ENCODE results near the gene NUDT10. TPM values are rescaled to one million over a fixed set of nuclear protein-coding genes. Genes with fewer than 3 reads are reported as not detected.
"Not testable (repeated sequence)": the region's sequence is repeated elsewhere in the genome, so short reads cannot be mapped to it uniquely, and the experiment has no call there.

The NUDT10 gene
- polyA plus RNA-seq (2012; ENCODE audit: low read depth, missing spikeins) = not detected

DNA sequence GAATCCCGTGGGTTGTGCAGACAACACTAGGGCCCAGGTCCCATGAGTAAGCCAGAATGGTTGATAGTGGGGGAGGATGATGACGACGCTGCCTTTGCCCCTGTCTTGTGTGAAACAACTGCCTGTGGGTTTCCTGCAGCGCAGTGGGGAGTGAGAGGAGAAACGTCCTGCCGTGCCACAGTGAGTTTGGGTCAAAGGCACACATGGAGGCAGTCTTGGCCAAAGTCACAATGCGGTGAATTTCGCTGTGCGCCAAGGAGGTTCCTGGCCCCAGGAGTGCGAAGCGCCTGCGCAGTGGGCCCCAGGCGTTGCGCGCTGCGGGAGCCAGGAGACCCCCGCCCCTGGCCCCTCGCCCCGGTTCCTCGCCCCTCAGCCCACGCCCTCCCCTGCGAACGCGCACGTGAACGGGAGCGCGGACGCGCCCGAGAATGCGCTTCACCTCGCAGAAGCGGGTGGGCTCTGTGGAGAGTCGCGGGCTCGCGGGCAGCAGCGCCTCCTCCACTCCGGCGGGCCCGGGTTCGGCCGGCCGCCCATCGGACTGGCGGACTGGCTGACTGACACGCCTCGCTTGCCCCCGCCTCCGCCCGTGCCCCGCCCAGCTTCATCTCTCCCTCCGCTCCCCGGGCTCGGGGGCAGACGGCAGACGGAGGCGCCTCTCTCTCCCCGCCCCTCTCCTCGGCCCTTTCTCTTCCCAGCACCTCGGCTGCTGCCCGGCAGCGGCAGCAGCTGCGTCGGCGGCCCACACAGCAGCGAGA, at the start of gene NUDT10:
Gene NUDT10 (plus strand): TSS at position 635 of the 755 bp plus-strand sequence. CDS start 144 bp downstream, outside the sequence.
- DNase-seq (ENCODE audit: insufficient read length, low spot score) (no peak), FAIRE-seq (peak; percentile 28)
- TF ChIP-seq POLR2A (IDR thresholded peaks at IDR 0.05; ENCODE audit: low read depth, low read length) = no peak

DNA sequence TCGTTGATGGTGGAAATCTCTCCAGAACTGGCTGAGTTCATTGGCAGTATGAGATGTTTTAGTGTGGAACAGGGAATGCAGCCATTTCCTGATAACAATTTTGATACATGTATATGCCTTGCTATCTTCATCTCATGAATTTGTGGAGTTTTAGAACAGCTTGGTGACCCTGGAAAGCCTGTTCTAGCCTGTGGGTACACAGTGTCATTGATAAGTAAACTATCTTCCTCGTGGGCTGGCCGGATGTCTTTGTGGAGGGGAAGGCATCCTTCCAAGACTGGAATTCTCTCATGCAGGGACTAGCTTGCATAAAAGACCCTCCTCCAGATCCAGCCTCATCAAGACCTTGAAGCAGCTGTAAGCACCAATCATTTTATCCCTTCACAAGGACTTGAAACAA, 40.2 kb upstream of the NUDT10 start:
- FAIRE-seq (no peak), DNase-seq (ENCODE audit: insufficient read length, low spot score) (no peak)

DNA sequence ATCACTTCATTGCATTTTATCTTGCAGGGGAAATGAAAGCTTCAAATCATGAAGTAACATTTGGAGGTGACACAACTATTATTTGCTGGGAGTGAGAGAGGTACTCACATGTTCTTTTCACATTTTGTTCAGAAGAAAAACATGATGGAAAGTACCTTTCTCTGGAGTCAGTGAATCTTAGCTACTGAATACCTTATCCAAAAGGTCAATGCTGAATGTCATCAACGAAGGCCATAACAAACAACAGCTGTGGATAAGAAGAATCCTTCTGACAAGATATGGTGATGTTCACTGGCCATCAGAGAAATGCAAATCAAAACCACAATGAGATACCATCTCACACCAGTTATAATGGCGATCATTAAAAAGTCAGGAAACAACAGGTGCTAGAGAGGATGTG, 36.5 kb upstream of the NUDT10 start:
- TF ChIP-seq SPI1 (IDR thresholded peaks at IDR 0.05; ENCODE audit: low read depth, low read length) = no peak
- no peak for TF ChIP-seq PAX5 (IDR thresholded peaks at IDR 0.05; ENCODE audit: insufficient read depth, low read length, severe bottlenecking)
- TF ChIP-seq POLR2A (IDR thresholded peaks at IDR 0.05; ENCODE audit: low read depth, low read length) = no peak
- TF ChIP-seq POU2F2 (IDR thresholded peaks at IDR 0.05; ENCODE audit: low read depth, low read length) = no peak
- no peak for TF ChIP-seq POLR2AphosphoS5 (IDR thresholded peaks at IDR 0.05; ENCODE audit: low read depth, low read length)
- no peak for TF ChIP-seq TAF1 (IDR thresholded peaks at IDR 0.05; ENCODE audit: low read depth, low read length)
- DNase-seq (ENCODE audit: insufficient read length, low spot score) (no peak), FAIRE-seq (no peak)

More for the DNA sequence above, 40.2 kb upstream of the NUDT10 start:
- TF ChIP-seq POLR2AphosphoS5 (IDR thresholded peaks at IDR 0.05; ENCODE audit: low read depth, low read length) = no peak
- TF ChIP-seq PAX5 (IDR thresholded peaks at IDR 0.05; ENCODE audit: insufficient read depth, low read length, severe bottlenecking) = no peak
- no peak for TF ChIP-seq SPI1 (IDR thresholded peaks at IDR 0.05; ENCODE audit: low read depth, low read length)
- TF ChIP-seq TAF1 (IDR thresholded peaks at IDR 0.05; ENCODE audit: low read depth, low read length) = no peak
- no peak for TF ChIP-seq POU2F2 (IDR thresholded peaks at IDR 0.05; ENCODE audit: low read depth, low read length)
- no peak for TF ChIP-seq POLR2A (IDR thresholded peaks at IDR 0.05; ENCODE audit: low read depth, low read length)

DNA sequence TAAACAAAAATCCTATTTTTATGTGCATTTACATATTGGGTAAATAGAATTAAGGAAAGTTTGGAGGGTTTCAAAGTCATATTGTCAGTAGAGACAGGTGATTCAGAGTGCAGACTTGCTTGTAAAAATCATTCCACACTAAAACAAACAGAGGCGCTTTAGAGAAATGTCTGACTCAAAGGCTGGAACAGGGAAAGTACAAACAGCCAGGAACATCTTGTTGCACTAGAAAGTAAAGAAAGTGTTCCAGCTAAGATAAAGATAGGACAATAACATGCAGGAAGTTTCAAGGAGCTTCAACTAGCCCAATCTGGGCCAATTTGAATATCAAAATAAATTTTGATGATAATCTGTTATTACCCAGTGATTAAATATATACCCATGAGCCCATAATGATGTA, 16.4 kb upstream of the NUDT10 start:
- no peak for TF ChIP-seq POU2F2 (IDR thresholded peaks at IDR 0.05; ENCODE audit: low read depth, low read length)
- TF ChIP-seq TAF1 (IDR thresholded peaks at IDR 0.05; ENCODE audit: low read depth, low read length) = no peak
- TF ChIP-seq POLR2AphosphoS5 (IDR thresholded peaks at IDR 0.05; ENCODE audit: low read depth, low read length) = no peak
- TF ChIP-seq PAX5 (IDR thresholded peaks at IDR 0.05; ENCODE audit: insufficient read depth, low read length, severe bottlenecking) = no peak
- no peak for TF ChIP-seq SPI1 (IDR thresholded peaks at IDR 0.05; ENCODE audit: low read depth, low read length)
- no peak for TF ChIP-seq POLR2A (IDR thresholded peaks at IDR 0.05; ENCODE audit: low read depth, low read length)
- no peak for FAIRE-seq

DNA sequence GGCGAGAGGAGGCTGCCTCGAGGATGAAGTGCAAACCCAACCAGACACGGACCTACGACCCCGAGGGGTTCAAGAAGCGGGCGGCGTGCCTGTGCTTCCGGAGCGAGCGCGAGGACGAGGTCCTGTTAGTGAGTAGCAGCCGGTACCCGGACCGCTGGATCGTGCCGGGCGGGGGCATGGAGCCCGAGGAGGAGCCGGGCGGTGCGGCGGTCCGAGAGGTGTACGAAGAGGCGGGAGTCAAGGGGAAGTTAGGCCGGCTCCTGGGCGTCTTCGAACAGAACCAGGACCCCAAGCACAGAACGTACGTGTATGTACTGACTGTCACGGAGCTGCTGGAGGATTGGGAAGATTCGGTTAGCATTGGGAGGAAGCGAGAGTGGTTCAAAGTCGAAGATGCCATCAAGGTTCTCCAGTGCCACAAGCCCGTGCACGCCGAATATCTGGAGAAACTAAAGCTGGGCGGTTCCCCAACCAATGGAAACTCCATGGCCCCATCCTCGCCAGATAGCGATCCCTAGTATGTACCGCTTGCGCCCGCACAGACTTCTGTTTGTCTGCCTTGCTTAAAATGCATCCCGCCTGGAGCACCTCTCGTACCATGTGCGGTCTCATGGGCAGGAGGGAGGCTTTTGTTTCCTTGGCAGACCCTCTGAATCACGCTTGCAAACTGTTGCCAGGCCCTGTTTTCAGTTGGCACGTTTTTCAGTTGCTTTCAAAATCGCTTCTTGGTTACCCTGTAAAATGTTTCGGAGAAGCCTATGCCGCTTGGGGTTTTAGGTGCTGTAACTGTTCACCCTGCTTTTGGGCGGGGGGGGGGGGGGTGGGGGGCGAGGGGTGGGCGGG, 542 bp downstream of the NUDT10 start:
- FAIRE-seq = peak; percentile 93
- DNase-seq (ENCODE audit: insufficient read length, low spot score) = not testable (repeated sequence)

More for the DNA sequence above, 16.4 kb upstream of the NUDT10 start:
- no peak for DNase-seq (ENCODE audit: insufficient read length, low spot score)

DNA sequence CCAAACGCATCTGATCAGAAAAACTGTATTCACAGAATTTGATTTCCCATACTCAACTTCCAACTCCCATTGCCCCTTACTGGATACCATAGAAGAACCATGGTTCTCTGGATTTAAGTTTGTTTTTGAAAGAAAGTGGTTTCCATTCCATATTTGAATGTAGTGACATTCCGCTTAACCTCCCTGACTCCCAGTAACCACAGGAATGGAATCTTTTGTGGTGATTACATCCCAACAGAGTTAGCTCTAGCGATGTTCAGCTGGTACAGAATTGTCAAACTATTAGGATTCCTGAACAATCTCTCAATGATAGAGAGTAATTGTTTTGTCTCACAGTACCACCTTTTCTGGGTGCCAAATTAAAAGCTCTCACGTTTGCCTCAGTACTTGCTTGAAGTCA, 1.7 kb downstream of the NUDT10 start:
- TF ChIP-seq PAX5 (IDR thresholded peaks at IDR 0.05; ENCODE audit: insufficient read depth, low read length, severe bottlenecking) (no peak), POLR2A (IDR thresholded peaks at IDR 0.05; ENCODE audit: low read depth, low read length) (no peak)
- no peak for DNase-seq (ENCODE audit: insufficient read length, low spot score)

DNA sequence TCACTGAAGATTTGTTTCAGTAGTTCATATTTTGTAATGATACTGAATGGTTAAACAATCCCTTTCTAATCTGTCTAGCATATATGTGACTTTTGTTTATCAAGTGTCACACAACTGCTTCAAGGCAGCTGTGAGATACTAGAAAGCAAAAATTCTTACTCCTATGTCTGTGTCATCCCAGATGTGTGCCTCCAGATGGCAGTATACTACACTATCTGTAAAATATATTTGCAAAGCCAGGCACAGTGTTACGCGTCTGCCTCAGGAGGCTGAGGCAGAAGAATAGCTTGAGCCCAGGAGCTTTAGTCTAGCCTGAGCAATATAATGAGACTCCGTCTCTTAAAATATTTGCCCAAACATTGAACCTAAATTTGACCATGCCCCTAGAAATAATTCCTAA, 4.0 kb downstream of the NUDT10 start:
- TF ChIP-seq POU2F2 (IDR thresholded peaks at IDR 0.05; ENCODE audit: low read depth, low read length) (no peak), SPI1 (IDR thresholded peaks at IDR 0.05; ENCODE audit: low read depth, low read length) (no peak), POLR2A (IDR thresholded peaks at IDR 0.05; ENCODE audit: low read depth, low read length) (no peak), TAF1 (IDR thresholded peaks at IDR 0.05; ENCODE audit: low read depth, low read length) (no peak), POLR2AphosphoS5 (IDR thresholded peaks at IDR 0.05; ENCODE audit: low read depth, low read length) (no peak)
- FAIRE-seq (no peak), DNase-seq (ENCODE audit: insufficient read length, low spot score) (no peak)

More for the DNA sequence above, 1.7 kb downstream of the NUDT10 start:
- no peak for FAIRE-seq

DNA sequence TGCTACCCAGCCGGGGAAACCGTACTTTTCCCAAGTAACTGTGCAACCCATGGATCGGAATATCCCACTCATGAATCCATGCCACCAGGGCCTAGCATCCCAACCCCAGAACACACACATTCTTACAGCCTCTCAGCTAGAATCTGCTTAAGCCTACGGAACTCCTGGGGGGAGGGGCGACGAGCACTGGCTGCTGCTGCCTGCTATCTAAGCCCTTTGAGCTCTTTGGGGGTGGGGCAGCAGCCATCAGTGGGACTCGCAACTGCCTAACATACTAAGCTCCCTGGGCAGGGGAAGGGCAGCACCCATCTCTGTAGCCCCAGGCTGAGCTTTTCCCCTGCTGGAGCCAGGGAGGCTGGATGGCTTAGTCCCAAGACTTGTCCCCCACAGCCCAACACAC, 28.6 kb downstream of the NUDT10 start:
- DNase-seq (ENCODE audit: insufficient read length, low spot score) (no peak), FAIRE-seq (no peak)
- no peak for TF ChIP-seq SPI1 (IDR thresholded peaks at IDR 0.05; ENCODE audit: low read depth, low read length)
- no peak for TF ChIP-seq PAX5 (IDR thresholded peaks at IDR 0.05; ENCODE audit: insufficient read depth, low read length, severe bottlenecking)
- TF ChIP-seq POLR2AphosphoS5 (IDR thresholded peaks at IDR 0.05; ENCODE audit: low read depth, low read length) = no peak
- no peak for TF ChIP-seq POU2F2 (IDR thresholded peaks at IDR 0.05; ENCODE audit: low read depth, low read length)
- TF ChIP-seq TAF1 (IDR thresholded peaks at IDR 0.05; ENCODE audit: low read depth, low read length) = no peak

DNA sequence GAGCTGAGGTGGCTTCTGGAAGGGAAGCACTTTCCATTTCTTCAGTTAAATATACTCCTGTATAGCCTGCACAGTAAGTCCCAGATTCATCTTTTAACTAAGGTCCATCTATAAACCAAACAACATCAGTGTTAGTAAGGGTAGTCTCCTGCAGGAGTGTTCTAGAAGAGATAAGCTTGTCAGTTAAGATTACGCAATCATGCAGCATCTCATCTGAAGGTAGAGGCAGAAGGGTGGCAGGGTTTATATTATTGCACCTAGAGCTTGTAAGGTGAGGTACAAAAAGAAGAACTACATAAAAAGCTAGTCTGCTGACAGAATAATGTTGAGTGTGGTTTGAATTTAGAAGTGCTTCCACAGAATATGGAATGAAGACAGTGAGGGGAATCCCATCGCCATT, 44.0 kb downstream of the NUDT10 start:
- no peak for TF ChIP-seq POU2F2 (IDR thresholded peaks at IDR 0.05; ENCODE audit: low read depth, low read length)
- TF ChIP-seq POLR2A (IDR thresholded peaks at IDR 0.05; ENCODE audit: low read depth, low read length) = no peak
- no peak for TF ChIP-seq TAF1 (IDR thresholded peaks at IDR 0.05; ENCODE audit: low read depth, low read length)
- no peak for TF ChIP-seq SPI1 (IDR thresholded peaks at IDR 0.05; ENCODE audit: low read depth, low read length)
- no peak for TF ChIP-seq PAX5 (IDR thresholded peaks at IDR 0.05; ENCODE audit: insufficient read depth, low read length, severe bottlenecking)
- TF ChIP-seq POLR2AphosphoS5 (IDR thresholded peaks at IDR 0.05; ENCODE audit: low read depth, low read length) = no peak
- DNase-seq (ENCODE audit: insufficient read length, low spot score) (no peak), FAIRE-seq (no peak)

Data from GM12891 (cell line).